COLO668 (cell line): ENCODE data around the gene TAF12.
A peak's percentile ranks its signal among the peaks of the same experiment; 100 is the strongest.
"Not testable (repeated sequence)": the region's sequence is repeated elsewhere in the genome, so short reads cannot be mapped to it uniquely, and the experiment has no call there.

Experiments used
- DNase-seq: peaks from one replicate; lab custom pipeline; 2025; ENCODE audit not compliant: unreplicated experiment; lab: John Stamatoyannopoulos, UW

Gene TAF12

GRCh38 chr1:28645406-28645805, 2.5 kb upstream of the TAF12 start:
- DNase-seq: not testable (repeated sequence)

- DNase-seq: no peak
Measured at GRCh38 chr1:28644494-28644893, 1.6 kb upstream of the TAF12 start.

GRCh38 chr1:28642056-28642846, 616 bp downstream of the TAF12 start:
- peak; percentile 55 for DNase-seq

GRCh38 chr1:28640766-28641165, 2.1 kb downstream of the TAF12 start:
- peak; percentile 40 for DNase-seq

- DNase-seq: no peak
Measured at GRCh38 chr1:28632560-28632959, 10.3 kb downstream of the TAF12 start.

- no peak for DNase-seq
Measured at GRCh38 chr1:28631713-28632112, 11.2 kb downstream of the TAF12 start.

- no peak for DNase-seq
Measured at GRCh38 chr1:28613175-28613574, 29.7 kb downstream of the TAF12 start.

- DNase-seq: no peak
Measured at GRCh38 chr1:28606771-28607170, 36.1 kb downstream of the TAF12 start.

- DNase-seq: no peak
Measured at GRCh38 chr1:28604962-28605361, 37.9 kb downstream of the TAF12 start.

GRCh38 chr1:28604411-28604810, 38.5 kb downstream of the TAF12 start:
- no peak for DNase-seq

GRCh38 chr1:28602536-28603439, 40.1 kb downstream of the TAF12 start:
- peak; percentile 49 for DNase-seq

- no peak for DNase-seq
Measured at GRCh38 chr1:28601696-28602095, 41.2 kb downstream of the TAF12 start.

GRCh38 chr1:28596276-28596675, 46.6 kb downstream of the TAF12 start:
- not testable (repeated sequence) for DNase-seq

- DNase-seq: no peak
Measured at GRCh38 chr1:28595412-28596191, 47.3 kb downstream of the TAF12 start.

- DNase-seq: not testable (repeated sequence)
Measured at GRCh38 chr1:28594686-28595411, 48.0 kb downstream of the TAF12 start.

GRCh38 chr1:28593988-28594356, 48.9 kb downstream of the TAF12 start:
- not testable (repeated sequence) for DNase-seq

GRCh38 chr1:28592321-28593071, 50.4 kb downstream of the TAF12 start:
- no peak for DNase-seq

GRCh38 chr1:28591708-28592320, 51.1 kb downstream of the TAF12 start, which contains the start of gene RAB42:
Gene RAB42 (plus strand): TSS chr1:28592265. CDS start chr1:28592512, 247 bp downstream.
- DNase-seq: peak; percentile 32
